ENCODE data around the gene RAB34.

The RAB34 gene

GRCh38 chr17:28675490-28675889 is 42.2 kb downstream of the RAB34 start:
- no peak for DNase-seq

- DNase-seq = no peak
Measured at GRCh38 chr17:28669918-28670317, 47.8 kb downstream of the RAB34 start.

- no peak for DNase-seq
Measured at GRCh38 chr17:28667870-28668269, 49.8 kb downstream of the RAB34 start.

- no peak for DNase-seq
Measured at GRCh38 chr17:28665994-28666393, 51.7 kb downstream of the RAB34 start.
